ENCODE results near the gene CYTH1.

GRCh38 chr17:78723957-78724356 is 58.1 kb downstream of the CYTH1 start:
- TF ChIP-seq CTCF (IDR thresholded peaks at IDR 0.05) (no peak), POLR2A (IDR thresholded peaks at IDR 0.05) (no peak)
